Measurements from ENCODE around the gene TMEM165. TPM values are rescaled to one million over a fixed set of nuclear protein-coding genes. Genes with fewer than 3 reads are reported as not detected.

TMEM165 gene
- total and polyA plus RNA-seq, 8 donors = 82.4 to 201 (median 101) TPM

DNA sequence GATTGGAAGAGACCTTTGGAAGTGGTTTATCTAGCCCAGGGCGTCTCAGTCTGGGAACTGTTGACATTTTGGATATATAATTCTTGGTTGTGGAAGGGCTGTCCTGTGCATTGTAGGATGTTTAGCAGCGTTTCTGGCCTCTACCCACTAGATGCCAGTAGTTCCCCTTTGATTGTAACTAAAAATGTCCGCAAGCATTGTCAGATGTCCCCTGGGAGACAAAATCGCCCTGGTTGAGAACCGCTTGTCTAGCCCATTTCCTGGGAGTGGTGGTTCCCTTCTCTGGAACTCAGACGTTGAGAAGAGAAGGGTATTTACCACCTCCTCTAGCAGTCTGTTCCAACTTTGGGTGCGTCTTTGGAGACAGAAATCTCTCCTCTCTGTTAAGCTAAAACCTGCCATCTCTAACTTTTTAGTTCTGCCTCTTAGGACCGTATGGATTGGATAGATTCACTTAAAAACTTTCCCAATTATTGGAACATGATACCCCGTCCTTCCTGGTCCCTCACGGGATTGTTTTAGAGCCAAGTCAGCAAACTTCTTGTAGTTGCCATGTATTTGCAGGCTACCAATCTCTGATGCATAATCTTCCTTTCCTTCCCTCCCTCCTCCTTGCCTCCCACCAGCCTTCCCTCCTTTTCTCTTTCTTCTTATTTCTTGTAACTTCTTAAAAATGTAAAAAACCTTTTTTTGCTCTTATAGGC is 13.9 kb downstream of the TMEM165 start:
- H3K9me3 ChIP-seq = no peaks in the 10 kb centered on the region
- DNase-seq (peak in 1 of 4 donors; percentile 30), ATAC-seq (no peak)
- intact Hi-C loops (cut with DNase I) = no loop called here
- TF ChIP-seq, protein P1, sequence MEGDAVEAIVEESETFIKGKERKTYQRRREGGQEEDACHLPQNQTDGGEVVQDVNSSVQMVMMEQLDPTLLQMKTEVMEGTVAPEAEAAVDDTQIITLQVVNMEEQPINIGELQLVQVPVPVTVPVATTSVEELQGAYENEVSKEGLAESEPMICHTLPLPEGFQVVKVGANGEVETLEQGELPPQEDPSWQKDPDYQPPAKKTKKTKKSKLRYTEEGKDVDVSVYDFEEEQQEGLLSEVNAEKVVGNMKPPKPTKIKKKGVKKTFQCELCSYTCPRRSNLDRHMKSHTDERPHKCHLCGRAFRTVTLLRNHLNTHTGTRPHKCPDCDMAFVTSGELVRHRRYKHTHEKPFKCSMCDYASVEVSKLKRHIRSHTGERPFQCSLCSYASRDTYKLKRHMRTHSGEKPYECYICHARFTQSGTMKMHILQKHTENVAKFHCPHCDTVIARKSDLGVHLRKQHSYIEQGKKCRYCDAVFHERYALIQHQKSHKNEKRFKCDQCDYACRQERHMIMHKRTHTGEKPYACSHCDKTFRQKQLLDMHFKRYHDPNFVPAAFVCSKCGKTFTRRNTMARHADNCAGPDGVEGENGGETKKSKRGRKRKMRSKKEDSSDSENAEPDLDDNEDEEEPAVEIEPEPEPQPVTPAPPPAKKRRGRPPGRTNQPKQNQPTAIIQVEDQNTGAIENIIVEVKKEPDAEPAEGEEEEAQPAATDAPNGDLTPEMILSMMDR (IDR thresholded peaks at IDR 0.05) = no peak
- peaks cover 11 to 60% of the 10 kb centered on the region in 2 donors for H3K4me1 ChIP-seq
- H3K4me3 ChIP-seq = no peak overlapping the region
- H3K27ac ChIP-seq = peak overlapping the region in 1 of 2 donors; percentile 7
- H3K36me3 ChIP-seq = peaks cover 0 to 91% of the 10 kb centered on the region in 2 donors
- no peaks in the 10 kb centered on the region for H3K27me3 ChIP-seq

- Histone ChIP-seq H3K36me3 (peaks cover 0 to 91% of the 10 kb centered on the region in 2 donors), H3K9me3 (no peaks in the 10 kb centered on the region), H3K27ac (no peak overlapping the region), H3K4me3 (no peak overlapping the region), H3K4me1 (peaks cover 11 to 52% of the 10 kb centered on the region in 2 donors), H3K27me3 (no peaks in the 10 kb centered on the region)
- DNase-seq (no peak), ATAC-seq (no peak)
- TF ChIP-seq, protein P1 (IDR thresholded peaks at IDR 0.05) = no peak
- intact Hi-C loops (cut with DNase I) = no loop called here
These were observed 14.7 kb downstream of the TMEM165 start for GRCh38 chr4:55410431-55410830.

GRCh38 chr4:55411621-55412020 is 15.9 kb downstream of the TMEM165 start:
- H3K9me3 ChIP-seq = no peaks in the 10 kb centered on the region
- H3K4me1 ChIP-seq = peaks cover 11 to 40% of the 10 kb centered on the region in 2 donors
- ATAC-seq (no peak), DNase-seq (no peak)
- TF ChIP-seq, protein P1 (IDR thresholded peaks at IDR 0.05) = no peak
- H3K4me3 ChIP-seq = no peak overlapping the region
- intact Hi-C loops (cut with DNase I) = no loop called here
- H3K27me3 ChIP-seq = no peaks in the 10 kb centered on the region
- peaks cover 0 to 91% of the 10 kb centered on the region in 2 donors for H3K36me3 ChIP-seq
- no peak overlapping the region for H3K27ac ChIP-seq

- no peaks in the 10 kb centered on the region for H3K9me3 ChIP-seq
- no peak overlapping the region for H3K4me3 ChIP-seq
- TF ChIP-seq, protein P1 (IDR thresholded peaks at IDR 0.05) = no peak
- intact Hi-C loops (cut with DNase I) = no loop called here
- H3K27me3 ChIP-seq = no peaks in the 10 kb centered on the region
- H3K27ac ChIP-seq = no peak overlapping the region
- ATAC-seq (no peak), DNase-seq (no peak)
- H3K4me1 ChIP-seq = no peaks in the 10 kb centered on the region
- peaks cover 0 to 100% of the 10 kb centered on the region in 2 donors for H3K36me3 ChIP-seq
These were observed 20.4 kb downstream of the TMEM165 start for GRCh38 chr4:55416176-55416575.

- peaks cover 0 to 99% of the 10 kb centered on the region in 2 donors for H3K36me3 ChIP-seq
- H3K9me3 ChIP-seq = no peaks in the 10 kb centered on the region
- intact Hi-C loops (cut with DNase I) = no loop called here
- H3K27me3 ChIP-seq = no peaks in the 10 kb centered on the region
- H3K4me3 ChIP-seq = no peak overlapping the region
- TF ChIP-seq, protein P1 (IDR thresholded peaks at IDR 0.05) = no peak
- ATAC-seq = no peak
- DNase-seq = no peak
- H3K4me1 ChIP-seq = no peaks in the 10 kb centered on the region
- no peak overlapping the region for H3K27ac ChIP-seq
These were observed 29.0 kb downstream of the TMEM165 start for GRCh38 chr4:55424791-55425190.

Data from left lung (tissue), 10 donors.